A673 (cell line): Measurements from ENCODE around the gene CCDC158.

Experiments used
- CTCF ChIP-seq: fragments of 300-800, 200-600 bp; sonication (generic); conservative IDR thresholded peaks from 2 replicates; pipeline ENCODE4 v1.5.1; 2017; ENCODE audit warnings: low read depth, mild to moderate bottlenecking, antibody characterized with exemption, low read length, moderate library complexity, mixed read lengths
- EZH2 ChIP-seq: fragments of 200-600 bp; sonication (generic); IDR thresholded peaks from 2 replicates; pipeline ENCODE4 v1.6.1; 2017; ENCODE audit warnings: borderline replicate concordance, low read depth, mild to moderate bottlenecking, mixed read lengths, antibody characterized with exemption, low read length; ENCODE audit not compliant: poor library complexity, severe bottlenecking

GRCh38 chr4:76430519-76431388 is 9.8 kb upstream of the CCDC158 start:
- TF ChIP-seq CTCF, result peak; percentile 61
- no peak for TF ChIP-seq EZH2
